RPMI7951 (cell line): Measurements from ENCODE around the gene RPS18. TPM values are rescaled to one million over a fixed set of nuclear protein-coding genes. Genes with fewer than 3 reads are reported as not detected.
A peak's percentile ranks its signal among the peaks of the same experiment; 100 is the strongest.
"Not testable (repeated sequence)": the region's sequence is repeated elsewhere in the genome, so short reads cannot be mapped to it uniquely, and the experiment has no call there.

Source experiments
- DNase-seq: peaks from one replicate; pipeline ENCODE4 v3.0.0-alpha.2; 2012; ENCODE audit warnings: low read depth
- total RNA-seq: library from RNA; depleted of rRNA; stranded (reverse); fragments of >200 nt; shearing (Covaris generic); gene quantifications from 2 replicates; pipeline ENCODE4 v1.2.3, GENCODE V29; 2014

The RPS18 gene
- total RNA-seq, 1 experiment from 2014 or later, result 3,254 TPM

DNA sequence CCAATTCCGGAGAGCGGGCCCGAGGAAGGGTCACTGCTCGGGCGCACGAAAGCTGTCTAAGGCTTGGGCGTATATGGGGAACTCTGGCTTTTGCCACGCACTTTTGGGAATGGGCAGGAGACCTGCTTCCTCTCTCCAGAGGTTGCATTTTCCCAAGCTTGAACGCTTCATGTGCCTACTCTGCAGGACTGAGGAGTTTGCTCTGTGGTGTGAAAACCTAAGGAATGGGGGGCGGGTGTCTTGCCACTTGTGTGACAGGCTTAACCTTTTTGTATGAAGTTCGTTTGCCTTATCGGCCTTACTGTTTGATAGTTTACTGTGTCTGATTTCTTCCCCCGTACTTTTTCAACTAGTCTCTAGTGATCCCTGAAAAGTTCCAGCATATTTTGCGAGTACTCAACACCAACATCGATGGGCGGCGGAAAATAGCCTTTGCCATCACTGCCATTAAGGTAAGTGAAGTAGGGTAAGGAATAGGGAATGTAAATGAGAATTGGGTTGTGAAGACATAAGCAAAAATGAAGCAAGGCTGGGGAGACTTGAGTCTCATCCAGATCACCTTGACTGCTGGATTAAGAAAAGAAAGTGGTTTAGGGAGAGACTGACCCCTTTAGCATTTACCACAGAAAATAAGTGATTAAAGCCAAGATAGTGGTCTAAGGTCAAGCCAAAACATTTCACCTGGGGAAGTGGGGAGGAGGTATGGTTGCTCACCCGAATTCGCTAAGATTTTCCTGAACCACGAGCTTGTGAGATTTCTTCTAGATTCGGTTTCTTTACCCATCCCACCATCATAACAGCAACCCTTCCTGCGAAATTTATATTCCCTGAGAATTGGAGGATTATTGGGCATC is 627 bp downstream of the RPS18 start:
- no peak for DNase-seq

DNA sequence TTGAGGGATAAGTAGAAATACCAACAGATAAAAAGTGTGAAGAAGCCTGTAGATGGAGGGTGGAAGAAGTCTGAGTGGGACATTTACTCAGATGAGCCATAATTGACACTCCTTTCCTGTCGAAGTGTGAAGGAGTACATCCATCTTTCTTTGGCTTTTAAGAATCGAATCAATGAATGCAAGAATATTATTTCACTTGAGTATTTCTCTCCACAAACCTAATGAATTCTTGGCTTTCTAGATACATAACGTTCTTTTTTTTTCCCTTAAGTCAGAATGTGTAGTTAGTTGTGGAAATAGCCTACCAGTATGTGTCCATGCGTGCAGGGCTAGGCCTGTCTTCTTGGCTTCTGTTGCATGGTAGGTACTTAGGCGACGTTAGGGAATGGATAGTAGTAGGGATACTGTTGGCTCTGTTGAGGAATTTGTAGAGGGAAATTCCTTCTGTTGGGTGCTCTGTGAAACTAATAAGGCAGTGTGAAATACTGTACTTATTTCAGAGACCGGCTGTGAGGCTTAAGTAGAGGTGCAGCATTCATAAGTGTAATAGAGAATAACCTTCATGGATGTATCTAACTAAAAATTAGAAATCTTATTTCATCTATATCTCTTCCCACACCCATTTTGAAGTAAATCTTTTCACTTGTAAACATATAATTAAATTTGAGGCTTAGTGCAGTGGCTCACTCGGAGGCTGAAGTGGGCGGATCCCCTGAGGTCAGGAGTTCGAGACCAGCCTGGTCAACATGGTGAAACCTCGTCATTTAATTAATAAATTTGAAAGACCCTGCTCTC is 1.5 kb downstream of the RPS18 start:
- no peak for DNase-seq

DNA sequence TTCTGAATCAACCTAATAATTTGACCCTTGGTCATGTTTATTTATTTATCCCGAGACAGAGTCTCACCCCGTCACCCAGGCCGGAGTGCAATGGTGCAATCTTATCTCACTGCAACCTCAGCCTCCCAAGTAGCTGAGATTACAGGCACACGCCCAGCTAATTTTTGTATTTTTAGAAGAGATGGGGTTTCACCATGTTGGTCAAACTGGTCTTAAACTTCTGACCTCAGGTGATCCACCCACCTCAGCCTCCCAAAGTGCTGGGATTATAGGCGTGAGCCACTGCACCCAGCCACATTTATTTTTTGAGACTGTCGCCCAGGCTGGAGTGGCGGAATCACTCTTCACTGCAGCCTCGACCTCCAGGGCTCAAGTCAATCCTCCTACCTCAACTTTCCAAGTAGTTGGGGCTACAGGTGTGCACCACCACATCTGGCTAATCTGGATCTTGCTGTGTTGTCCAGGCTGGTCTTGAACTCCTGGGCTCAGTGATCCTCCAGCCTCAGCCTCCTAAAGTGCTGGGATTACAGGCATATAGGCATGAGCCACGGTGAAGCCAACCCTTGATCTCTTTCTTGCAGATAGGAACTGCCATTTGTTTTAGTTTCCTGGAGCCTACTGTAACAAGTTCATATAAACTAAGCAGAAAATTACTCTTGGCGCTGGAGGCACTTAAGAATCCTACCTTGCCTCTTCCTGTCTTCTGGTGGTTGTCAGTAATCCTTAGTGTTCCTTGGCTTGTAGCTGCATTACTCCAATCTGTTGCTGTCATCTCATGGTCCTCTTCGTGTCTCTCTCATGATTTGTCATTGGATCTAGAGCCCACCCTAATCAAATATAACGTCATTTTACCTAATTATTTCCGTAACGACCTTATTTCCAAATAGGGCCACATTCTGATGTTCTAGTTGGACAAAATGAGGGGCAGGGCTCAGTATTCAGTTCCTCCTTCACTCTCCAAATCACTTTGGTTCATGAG is 2.3 kb downstream of the RPS18 start:
- DNase-seq, result no peak

DNA sequence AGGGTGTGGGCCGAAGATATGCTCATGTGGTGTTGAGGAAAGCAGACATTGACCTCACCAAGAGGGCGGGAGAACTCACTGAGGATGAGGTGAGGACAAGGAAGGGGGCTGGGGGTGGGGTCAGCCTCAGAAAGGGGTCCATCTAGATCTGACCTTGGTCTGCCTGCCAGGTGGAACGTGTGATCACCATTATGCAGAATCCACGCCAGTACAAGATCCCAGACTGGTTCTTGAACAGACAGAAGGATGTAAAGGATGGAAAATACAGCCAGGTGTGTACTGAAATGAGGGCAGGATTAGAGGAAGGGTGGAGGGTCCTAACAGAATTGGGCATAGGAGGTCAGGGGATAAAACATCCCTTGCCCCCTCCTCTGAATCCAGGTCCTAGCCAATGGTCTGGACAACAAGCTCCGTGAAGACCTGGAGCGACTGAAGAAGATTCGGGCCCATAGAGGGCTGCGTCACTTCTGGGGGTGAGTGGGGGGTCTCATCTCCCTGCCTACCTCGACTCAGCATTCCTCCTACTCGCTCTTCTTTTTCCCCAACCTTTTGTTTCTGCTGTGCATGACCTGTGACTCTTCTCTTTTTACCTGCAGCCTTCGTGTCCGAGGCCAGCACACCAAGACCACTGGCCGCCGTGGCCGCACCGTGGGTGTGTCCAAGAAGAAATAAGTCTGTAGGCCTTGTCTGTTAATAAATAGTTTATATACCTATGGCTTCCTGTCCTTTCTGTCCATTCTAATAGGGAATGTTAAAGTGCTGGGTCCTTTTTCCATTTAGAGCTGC is 4.1 kb downstream of the RPS18 start:
- DNase-seq, result not testable (repeated sequence)

DNA sequence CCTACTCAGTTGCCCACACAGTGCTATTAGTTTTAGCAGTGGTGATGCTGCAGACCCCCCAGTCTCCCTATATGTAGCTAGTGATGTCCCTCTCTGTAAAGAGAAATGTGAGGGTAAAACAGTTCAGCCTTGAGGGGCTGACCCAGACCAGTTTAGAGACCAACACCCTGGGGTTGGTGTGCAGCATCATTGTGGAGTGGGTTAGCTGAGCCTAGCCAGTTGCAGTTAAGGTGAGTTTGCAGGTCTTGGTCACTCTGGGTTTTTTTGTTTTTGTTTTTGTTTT is 4.6 kb downstream of the RPS18 start:
- no peak for DNase-seq

DNA sequence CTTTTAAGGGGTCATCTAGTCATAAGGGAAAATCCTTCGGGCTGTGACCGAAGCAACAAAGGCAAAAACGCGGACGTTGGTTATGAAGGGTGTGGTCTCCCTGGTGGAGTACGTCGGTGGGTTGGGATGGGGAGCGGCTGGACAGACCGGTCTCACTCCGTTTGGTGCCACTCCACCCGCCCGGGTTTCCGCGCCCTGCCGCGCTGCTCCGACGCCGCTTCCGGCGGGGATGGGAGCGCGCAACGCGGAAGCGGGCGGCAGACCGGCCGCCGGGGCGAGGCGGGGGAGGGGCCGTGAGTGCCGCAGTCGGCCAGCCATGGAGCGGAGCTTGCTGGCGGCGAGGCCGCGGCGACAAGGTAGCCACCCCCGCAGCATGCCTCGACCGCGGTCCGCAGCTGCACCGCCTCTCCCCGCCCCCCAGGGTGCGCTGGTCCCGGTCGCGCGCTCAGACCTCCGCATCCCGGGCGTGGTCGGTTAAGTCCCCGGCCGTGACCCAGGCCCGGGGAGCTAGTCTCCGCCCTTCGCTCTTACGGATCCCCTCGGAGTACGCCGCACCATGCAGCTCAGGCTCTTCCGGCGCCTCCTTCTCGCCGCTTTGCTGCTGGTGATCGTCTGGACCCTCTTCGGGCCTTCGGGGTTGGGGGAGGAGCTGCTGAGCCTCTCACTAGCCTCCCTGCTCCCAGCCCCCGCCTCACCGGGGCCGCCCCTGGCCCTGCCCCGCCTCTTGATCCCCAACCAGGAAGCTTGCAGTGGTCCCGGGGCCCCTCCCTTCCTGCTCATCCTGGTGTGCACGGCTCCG is 5.2 kb downstream of the RPS18 start, which contains the start of gene B3GALT4:
B3GALT4 (plus strand) TSS at position 260 of the 799 bp plus-strand sequence; CDS start at position 557, 297 bp downstream.
- DNase-seq, result peak; percentile 67

DNA sequence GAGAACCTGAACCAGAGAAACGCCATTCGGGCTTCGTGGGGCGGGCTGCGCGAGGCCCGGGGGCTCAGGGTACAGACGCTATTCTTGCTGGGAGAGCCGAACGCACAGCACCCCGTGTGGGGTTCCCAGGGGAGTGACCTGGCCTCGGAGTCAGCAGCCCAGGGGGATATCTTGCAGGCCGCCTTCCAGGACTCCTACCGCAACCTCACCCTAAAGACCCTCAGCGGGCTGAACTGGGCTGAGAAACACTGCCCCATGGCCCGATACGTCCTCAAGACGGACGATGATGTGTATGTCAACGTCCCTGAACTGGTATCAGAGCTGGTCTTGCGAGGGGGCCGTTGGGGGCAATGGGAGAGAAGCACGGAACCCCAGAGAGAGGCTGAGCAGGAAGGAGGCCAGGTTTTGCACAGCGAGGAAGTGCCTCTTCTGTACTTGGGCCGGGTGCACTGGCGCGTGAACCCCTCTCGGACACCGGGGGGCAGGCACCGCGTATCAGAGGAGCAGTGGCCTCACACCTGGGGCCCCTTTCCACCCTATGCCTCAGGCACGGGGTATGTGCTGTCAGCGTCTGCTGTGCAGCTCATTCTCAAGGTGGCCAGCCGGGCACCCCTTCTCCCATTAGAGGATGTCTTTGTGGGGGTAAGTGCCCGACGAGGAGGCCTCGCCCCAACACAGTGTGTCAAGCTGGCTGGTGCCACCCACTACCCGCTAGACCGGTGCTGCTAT is 6.0 kb downstream of the RPS18 start:
- peak; percentile 21 for DNase-seq

DNA sequence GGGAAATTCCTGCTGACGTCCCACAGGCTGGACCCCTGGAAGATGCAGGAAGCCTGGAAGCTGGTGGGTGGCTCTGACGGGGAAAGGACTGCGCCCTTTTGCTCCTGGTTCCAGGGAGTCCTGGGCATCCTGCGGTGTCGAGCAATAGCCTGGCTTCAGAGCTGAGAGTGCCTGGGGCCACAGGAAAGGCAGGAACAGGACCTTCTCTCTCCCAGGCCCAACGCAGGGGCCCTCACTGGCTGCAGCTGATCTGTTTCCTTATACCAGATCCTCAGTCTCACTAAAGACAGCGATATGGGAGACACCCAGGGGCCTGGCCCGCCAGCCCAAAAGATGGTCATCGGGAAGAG is 6.5 kb downstream of the RPS18 start:
- peak; percentile 15 for DNase-seq

DNA sequence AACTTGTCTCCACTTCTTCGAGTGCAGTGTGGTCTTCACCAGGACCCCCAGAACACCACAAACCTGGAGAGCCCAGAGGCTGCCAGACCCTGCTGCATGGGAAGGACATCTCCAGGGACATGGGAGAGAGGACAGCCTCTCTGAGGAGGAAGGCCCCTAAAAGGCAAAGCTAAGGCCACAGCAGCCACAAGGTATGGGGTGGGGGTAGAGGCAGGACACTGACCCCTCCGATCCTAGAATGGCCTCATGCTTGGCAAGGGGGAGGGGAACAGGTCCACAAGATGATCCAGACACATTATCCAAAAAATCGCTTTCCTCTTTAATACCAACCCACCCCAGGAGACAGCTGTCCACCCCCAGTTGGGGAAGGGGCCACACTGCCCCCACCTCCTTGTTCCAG is 6.9 kb downstream of the RPS18 start:
- DNase-seq, result no peak

DNA sequence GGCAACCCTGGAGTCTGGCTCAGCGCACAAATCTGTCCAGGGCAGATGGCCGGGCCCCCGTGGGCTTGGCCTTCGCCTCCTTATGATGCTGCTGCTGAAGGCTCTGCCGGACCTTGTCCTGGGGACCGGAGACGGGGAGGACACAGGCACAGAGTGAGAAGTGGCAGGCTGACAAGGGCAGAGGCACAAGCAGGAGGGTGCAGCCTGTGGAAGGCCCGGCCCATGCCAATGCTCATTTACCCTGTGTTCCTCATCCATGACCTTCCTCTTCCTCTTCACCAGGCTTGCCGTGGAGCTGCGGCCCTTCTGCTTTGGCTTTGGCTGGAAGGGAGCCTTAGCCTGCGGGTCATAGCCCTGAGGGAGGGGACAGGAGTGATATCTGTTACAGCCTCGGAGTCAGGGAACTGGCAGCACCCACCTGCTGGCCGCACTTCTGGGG is 7.4 kb downstream of the RPS18 start:
- no peak for DNase-seq

DNA sequence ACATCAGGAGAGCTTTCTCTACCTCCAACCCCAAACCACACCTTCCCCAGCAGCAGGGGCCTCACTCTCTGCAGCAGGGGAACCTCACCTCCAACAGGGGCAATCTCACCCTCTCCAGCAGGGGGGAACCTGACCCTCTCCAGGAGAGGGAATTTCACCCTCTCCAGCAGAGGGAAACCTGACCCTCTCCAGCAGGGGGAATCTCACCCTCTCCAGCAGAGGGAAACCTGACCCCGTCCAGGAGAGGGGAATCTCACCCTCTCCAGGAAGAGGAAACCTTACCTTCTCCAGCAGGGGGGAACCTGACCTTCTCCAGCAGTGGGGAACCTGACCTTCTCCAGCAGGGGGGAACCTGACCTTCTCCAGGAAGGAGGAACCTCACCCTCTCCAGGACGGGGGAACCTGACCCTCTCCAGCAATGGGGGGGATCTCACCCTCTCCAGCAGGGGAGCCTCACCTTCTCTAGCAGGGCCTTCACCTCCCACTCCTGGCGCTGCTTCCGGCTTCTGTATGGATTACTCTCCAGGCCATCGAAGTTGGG is 8.2 kb downstream of the RPS18 start:
- DNase-seq, result peak; percentile 46

DNA sequence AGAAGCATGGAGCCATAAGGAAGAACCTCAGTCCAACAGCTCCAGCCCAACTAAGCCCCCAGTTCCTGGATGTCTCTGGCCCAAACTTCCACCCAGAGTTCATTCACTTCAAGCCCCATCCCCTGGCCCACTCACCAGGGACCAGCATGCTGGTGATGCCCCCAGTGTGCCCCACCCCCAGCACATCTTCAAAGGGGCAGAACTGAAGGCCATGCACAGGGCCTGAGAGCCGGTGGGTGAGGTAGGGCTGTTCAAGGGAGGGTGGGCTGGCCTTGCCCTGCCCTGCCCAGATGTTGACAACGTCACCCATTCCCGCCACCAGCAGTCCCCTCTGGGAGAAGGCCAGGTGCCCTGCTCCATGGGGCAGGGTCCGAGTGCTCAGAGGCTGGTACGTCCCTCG is 8.7 kb downstream of the RPS18 start:
- no peak for DNase-seq

DNA sequence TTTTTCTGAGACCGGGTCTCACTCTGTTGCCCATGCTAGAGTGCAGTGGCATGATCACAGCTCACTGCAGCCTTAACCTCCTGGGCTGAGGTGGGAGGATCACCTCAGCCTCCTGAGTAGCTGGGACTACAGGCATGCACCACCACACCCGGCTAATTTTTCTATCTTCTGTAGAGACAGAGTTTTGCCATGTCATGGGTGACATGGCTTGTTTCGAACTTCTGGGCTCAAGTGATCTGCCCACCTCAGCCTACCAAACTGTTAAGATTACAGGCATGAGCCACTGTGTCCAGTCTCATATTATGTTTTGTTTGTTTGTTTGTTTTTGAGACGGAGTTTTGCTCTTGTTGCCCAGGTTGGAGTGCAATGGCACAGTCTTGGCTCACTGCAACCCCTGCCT is 13.3 kb downstream of the RPS18 start:
- DNase-seq, result not testable (repeated sequence)

DNA sequence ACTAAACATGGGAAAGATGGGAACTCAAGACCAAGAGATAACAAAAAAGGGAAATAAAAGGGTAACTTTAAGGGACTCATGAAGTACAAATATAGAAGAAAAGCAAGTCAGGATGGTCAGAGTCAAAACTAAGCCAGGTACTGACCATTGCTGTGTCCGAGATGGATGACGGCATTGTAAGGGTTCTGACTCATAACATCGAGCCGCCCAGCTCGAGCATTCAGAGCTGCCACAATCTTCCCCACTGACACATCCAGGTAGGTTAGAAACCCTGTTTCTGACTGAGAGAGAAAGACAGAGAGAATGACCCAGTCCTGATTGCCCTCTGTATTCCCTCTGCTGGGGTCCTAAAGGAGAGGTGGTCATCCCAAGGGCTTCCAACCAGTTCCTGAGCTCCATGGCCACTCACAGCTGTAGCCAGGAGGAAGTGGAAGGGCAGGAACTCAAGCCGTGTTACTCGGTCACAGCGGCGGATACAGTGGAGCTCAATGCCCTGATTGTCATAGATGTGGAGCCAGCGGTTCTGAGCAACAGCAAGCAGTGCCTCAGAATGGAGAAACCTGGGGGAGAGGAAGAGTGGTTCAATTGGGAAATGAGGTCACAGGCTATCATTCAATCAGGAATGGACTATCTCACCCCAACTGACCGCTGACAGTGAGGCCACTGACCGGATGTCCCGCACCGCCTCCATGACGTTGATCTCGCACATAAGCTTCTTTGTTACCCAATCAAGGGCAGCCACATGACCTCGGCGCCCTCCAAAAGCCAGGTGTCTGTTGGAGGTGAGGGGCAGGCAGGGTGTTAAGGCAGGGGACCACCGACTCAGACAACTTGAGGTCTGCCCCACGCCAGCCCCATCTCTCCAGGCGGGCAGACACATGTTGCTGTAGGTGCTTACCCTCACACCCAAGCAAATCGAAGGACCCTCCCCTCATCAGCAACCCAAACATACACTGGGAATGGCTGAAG is 15.4 kb downstream of the RPS18 start:
- no peak for DNase-seq

DNA sequence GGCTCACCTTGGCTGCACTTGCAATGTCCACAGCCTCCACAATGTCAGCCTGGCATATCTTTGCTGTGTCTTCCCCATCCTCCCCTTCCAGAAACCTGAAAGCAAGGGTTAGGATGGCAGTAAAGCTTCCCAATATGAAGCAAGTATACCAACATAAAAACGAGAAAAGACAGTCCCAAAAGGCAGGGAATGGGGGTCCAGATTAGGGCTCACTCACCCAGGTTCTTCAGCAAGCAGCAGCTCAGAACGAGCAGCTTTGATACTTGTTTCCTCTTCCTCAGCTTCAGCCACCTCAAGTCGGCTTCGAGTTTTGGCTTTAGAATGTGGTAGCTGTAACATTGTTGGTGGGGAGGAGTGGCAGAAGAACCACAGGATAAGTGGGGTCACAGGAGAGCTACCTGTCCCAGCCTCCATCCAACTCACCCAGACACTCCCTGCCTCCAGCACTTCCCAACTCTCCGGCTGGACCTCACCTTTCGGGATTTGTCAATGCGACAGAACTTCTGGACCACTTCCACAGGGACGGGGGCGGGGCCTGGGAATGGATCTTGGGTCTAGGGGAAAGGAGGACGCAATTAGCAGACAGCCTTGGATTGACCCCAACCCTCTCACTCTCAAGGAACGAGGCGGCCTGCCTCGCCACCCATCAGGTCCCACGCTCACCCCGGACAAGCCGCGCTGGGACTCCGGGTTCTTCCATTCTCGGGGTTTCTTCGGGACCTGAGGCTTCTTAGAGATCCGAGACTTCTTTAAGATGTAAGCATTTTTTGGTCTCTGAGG is 16.5 kb downstream of the RPS18 start:
- DNase-seq, result no peak

DNA sequence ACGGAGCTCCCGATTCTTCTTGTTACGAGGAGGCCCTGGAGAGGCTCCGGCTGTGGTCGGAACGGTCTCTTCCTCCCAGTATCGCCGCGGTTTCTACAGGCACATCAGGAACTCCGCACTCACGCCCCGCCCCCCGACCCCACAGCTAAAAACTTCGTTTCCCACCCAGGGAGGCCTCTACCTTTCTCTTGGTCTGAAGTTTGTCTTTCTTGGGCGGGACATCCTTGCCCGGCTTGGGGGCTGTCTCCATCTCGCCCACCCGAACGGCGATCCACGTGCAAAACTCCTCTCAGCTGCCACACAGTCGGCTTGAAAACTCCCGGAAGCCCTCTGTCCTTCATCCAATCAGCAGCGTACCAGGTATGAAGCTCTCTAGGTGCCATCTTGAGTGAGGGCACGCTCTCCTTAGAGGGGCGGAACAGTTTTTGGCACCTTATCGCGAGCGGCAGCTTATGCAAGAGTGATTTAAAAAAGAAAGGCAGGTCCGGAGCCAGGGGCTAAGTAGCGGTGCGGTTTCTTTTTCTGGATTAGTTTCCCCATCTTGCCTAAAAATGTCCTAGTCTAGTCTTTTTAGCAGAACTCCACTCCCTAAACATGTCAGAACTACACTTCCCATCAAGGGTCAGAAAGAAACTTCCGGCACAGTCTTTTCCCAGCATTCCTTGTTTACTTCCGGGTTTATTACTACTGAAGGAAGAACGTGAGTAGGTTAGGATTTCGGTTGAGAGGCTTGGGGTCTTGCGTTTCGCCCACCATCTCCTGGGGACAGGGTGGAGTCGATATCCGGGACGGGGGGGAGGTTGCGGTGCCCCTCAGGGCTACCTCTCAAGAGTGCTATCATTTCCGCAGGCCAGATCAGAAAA is 17.3 kb downstream of the RPS18 start, which contains the start of the genes PFDN6 and WDR46:
PFDN6 (plus strand) TSS at position 681 of the 863 bp plus-strand sequence. CDS start 256 bp downstream, outside the sequence.
WDR46 (minus strand) TSS at position 319 of the 863 bp plus-strand sequence; CDS start at position 250, 69 bp downstream.
- peak; percentile 90 for DNase-seq
